SU-DHL-6 (cell line): ENCODE data around the gene SORL1.

ENCODE experiments used
- H2AFZ ChIP-seq: fragments of 200-600 bp; sonication (generic); 2 replicates; pipeline ENCODE4 v1.6.1; 2014; ENCODE audit warnings: low read depth, mild to moderate bottlenecking, moderate library complexity, mixed read lengths, antibody characterized with exemption, low read length; ENCODE audit not compliant: severe bottlenecking
- H3F3A ChIP-seq: fragments of 200-600 bp; shearing (Covaris generic); 2 replicates; pipeline ENCODE4 v1.6.0; 2016; ENCODE audit warnings: antibody characterized with exemption, mild to moderate bottlenecking; ENCODE audit not compliant: insufficient read depth
- H3K27ac ChIP-seq: fragments of 200-600 bp; sonication (generic); 2 replicates; pipeline ENCODE4 v1.5.1; 2016; ENCODE audit warnings: low read depth, mild to moderate bottlenecking, low read length, moderate library complexity, mixed read lengths
- H3K27me3 ChIP-seq: fragments of 200-600 bp; sonication (generic), shearing (Covaris generic); 2 replicates; pipeline ENCODE4 v1.6.0; 2014; ENCODE audit warnings: mild to moderate bottlenecking, low read length
- H3K36me3 ChIP-seq: fragments of 200-600 bp; sonication (generic); 2 replicates; pipeline ENCODE4 v1.6.1; 2014; ENCODE audit warnings: mild to moderate bottlenecking, low read length, mixed read lengths
- H3K4me2 ChIP-seq: fragments of 300-600, 200-600 bp; shearing (Covaris generic), sonication (generic); 2 replicates; pipeline ENCODE4 v1.6.0; 2014; ENCODE audit warnings: low read length, low read depth, mild to moderate bottlenecking; ENCODE audit not compliant: poor library complexity, severe bottlenecking
- H3K4me3 ChIP-seq: fragments of 200-600 bp; sonication (generic); 2 replicates; pipeline ENCODE4 v1.5.1; 2014; ENCODE audit warnings: antibody characterized with exemption, low read length, mild to moderate bottlenecking, mixed read lengths; ENCODE audit not compliant: insufficient read depth, poor library complexity, severe bottlenecking
- H3K79me2 ChIP-seq: fragments of 200-600 bp; sonication (generic); 2 replicates; pipeline ENCODE4 v1.6.1; 2014; ENCODE audit warnings: mild to moderate bottlenecking, low read length, moderate library complexity; ENCODE audit not compliant: insufficient read depth
- H3K9ac ChIP-seq: fragments of 200-600 bp; sonication (generic); 2 replicates; pipeline ENCODE4 v1.7.0; 2014; ENCODE audit warnings: mild to moderate bottlenecking, low read length
- H3K9me2 ChIP-seq: fragments of 200-600 bp; sonication (generic); replicated peaks from 2 replicates; pipeline ENCODE4 v1.6.1; 2014; ENCODE audit warnings: low read length; ENCODE audit not compliant: insufficient read depth
- H3K9me3 ChIP-seq: fragments of 200-600 bp; sonication (generic); 2 replicates; pipeline ENCODE4 v1.6.1; 2014; ENCODE audit warnings: low read length, mixed read lengths; ENCODE audit not compliant: insufficient read depth
- H4K20me1 ChIP-seq: fragments of 200-600 bp; sonication (generic); 2 replicates; pipeline ENCODE4 v1.6.1; 2014; ENCODE audit warnings: low read depth, mild to moderate bottlenecking, antibody characterized with exemption, low read length, moderate library complexity, mixed read lengths
- EZH2phosphoT487 ChIP-seq: fragments of 200-600 bp; sonication (generic), shearing (Covaris generic); conservative IDR thresholded peaks from 2 replicates; pipeline ENCODE4 v1.6.1; 2018; ENCODE audit warnings: mild to moderate bottlenecking, antibody characterized with exemption, low read length, moderate library complexity, mixed read lengths
- TF ChIP-seq, protein P1 (sequence below): fragments of 200-600 bp; sonication (generic); IDR thresholded peaks from one replicate; pipeline ENCODE4 v1.5.1; 2017; ENCODE audit warnings: antibody characterized with exemption, mild to moderate bottlenecking, low read length, moderate library complexity; ENCODE audit not compliant: insufficient read depth, poor library complexity, severe bottlenecking

The SORL1 gene

DNA sequence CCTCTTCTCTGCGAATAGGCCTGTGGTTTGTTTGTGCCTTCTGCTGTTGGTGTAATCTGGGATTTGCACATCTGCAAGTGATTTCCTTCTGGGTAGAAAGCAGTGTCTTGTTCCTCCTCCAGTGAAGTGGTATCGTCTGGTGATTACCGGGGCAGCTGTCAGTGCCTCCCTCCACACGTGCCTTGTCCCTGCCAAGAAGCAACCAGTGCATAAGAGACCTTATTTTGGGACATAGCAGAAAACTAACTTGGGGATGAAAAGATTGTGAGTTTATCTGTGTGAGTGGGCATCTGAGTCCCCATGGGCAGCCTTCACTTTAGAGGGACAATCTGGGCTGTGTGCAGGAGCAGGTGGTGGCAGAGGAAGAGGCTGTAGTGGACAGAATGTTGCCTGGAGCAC is 72.1 kb downstream of the SORL1 start:
- Histone ChIP-seq H3K36me3 (peaks cover 98% of the 10 kb centered on the region), H3F3A (peaks cover 29% of the 10 kb centered on the region), H3K27me3 (no peaks in the 10 kb centered on the region), H3K9me2 (no peaks in the 10 kb centered on the region), H3K9me3 (peaks cover 12% of the 10 kb centered on the region; the same call in 1 of the 2 replicates), H3K4me2 (no peak overlapping the region), H3K27ac (no peak overlapping the region), H3K9ac (no peak overlapping the region), H4K20me1 (peaks cover 13% of the 10 kb centered on the region), H3K79me2 (peaks cover 90% of the 10 kb centered on the region), H3K4me3 (no peak overlapping the region), H2AFZ (no peak overlapping the region)
- TF ChIP-seq EZH2phosphoT487, result no peak
- TF ChIP-seq, protein P1, sequence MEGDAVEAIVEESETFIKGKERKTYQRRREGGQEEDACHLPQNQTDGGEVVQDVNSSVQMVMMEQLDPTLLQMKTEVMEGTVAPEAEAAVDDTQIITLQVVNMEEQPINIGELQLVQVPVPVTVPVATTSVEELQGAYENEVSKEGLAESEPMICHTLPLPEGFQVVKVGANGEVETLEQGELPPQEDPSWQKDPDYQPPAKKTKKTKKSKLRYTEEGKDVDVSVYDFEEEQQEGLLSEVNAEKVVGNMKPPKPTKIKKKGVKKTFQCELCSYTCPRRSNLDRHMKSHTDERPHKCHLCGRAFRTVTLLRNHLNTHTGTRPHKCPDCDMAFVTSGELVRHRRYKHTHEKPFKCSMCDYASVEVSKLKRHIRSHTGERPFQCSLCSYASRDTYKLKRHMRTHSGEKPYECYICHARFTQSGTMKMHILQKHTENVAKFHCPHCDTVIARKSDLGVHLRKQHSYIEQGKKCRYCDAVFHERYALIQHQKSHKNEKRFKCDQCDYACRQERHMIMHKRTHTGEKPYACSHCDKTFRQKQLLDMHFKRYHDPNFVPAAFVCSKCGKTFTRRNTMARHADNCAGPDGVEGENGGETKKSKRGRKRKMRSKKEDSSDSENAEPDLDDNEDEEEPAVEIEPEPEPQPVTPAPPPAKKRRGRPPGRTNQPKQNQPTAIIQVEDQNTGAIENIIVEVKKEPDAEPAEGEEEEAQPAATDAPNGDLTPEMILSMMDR, result no peak

- H3K79me2 ChIP-seq, result peaks cover 91% of the 10 kb centered on the region
- H3K4me2 ChIP-seq, result no peak overlapping the region
- no peak overlapping the region for H3K9ac ChIP-seq
- TF ChIP-seq, protein P1, result no peak
- no peak for TF ChIP-seq EZH2phosphoT487
- no peak overlapping the region for H3K27ac ChIP-seq
- peaks cover 12% of the 10 kb centered on the region; the same call in 1 of the 2 replicates for H3K9me3 ChIP-seq
- no peak overlapping the region for H2AFZ ChIP-seq
- no peak overlapping the region for H3K4me3 ChIP-seq
- no peaks in the 10 kb centered on the region for H3K27me3 ChIP-seq
- H3K9me2 ChIP-seq, result no peaks in the 10 kb centered on the region
- H4K20me1 ChIP-seq, result peaks cover 21% of the 10 kb centered on the region
- H3F3A ChIP-seq, result peaks cover 39% of the 10 kb centered on the region
- peaks cover 98% of the 10 kb centered on the region for H3K36me3 ChIP-seq
These were observed 73.3 kb downstream of the SORL1 start for GRCh38 chr11:121525376-121525775.

- H4K20me1 ChIP-seq, result peaks cover 25% of the 10 kb centered on the region
- peaks cover 91% of the 10 kb centered on the region for H3K36me3 ChIP-seq
- H3K4me2 ChIP-seq, result no peak overlapping the region
- H3K9ac ChIP-seq, result no peak overlapping the region
- H3K79me2 ChIP-seq, result peaks cover 87% of the 10 kb centered on the region
- H2AFZ ChIP-seq, result no peak overlapping the region
- TF ChIP-seq, protein P1, result no peak
- no peak for TF ChIP-seq EZH2phosphoT487
- no peaks in the 10 kb centered on the region for H3K27me3 ChIP-seq
- no peaks in the 10 kb centered on the region for H3K9me3 ChIP-seq
- H3K27ac ChIP-seq, result no peak overlapping the region
- no peak overlapping the region for H3K4me3 ChIP-seq
- H3F3A ChIP-seq, result peaks cover 61% of the 10 kb centered on the region
- no peaks in the 10 kb centered on the region for H3K9me2 ChIP-seq
These were observed 78.1 kb downstream of the SORL1 start for GRCh38 chr11:121530257-121530656.
